ENCODE measurements around the gene NKIRAS2.
A peak's percentile ranks its signal among the peaks of the same experiment; 100 is the strongest.

NKIRAS2 gene

DNA sequence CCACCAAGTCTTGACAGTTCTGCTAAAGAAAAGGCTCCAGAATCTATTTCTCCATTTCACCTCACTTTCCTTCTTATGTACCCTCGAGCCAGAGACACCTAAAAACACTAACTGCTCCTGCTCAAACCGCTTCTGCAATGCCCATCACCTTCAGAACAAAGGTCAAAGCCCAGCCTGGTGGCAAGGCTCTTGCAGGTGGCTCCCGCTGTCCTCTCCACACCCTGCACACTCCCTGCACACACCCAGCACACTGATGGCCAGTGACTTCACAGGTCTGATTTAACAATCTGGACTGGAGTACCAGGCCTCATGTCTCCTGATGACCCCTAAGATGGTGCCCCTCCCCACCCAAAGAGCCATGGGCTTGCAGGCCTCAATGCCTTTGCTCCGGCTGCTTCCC lies 40.3 kb downstream of the NKIRAS2 start:
- no peak for DNase-seq (ENCODE audit: low spot score)
- TF ChIP-seq, protein P1, sequence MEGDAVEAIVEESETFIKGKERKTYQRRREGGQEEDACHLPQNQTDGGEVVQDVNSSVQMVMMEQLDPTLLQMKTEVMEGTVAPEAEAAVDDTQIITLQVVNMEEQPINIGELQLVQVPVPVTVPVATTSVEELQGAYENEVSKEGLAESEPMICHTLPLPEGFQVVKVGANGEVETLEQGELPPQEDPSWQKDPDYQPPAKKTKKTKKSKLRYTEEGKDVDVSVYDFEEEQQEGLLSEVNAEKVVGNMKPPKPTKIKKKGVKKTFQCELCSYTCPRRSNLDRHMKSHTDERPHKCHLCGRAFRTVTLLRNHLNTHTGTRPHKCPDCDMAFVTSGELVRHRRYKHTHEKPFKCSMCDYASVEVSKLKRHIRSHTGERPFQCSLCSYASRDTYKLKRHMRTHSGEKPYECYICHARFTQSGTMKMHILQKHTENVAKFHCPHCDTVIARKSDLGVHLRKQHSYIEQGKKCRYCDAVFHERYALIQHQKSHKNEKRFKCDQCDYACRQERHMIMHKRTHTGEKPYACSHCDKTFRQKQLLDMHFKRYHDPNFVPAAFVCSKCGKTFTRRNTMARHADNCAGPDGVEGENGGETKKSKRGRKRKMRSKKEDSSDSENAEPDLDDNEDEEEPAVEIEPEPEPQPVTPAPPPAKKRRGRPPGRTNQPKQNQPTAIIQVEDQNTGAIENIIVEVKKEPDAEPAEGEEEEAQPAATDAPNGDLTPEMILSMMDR (IDR thresholded peaks at IDR 0.05; ENCODE audit: borderline replicate concordance, control extremely low read depth, extremely low read depth, insufficient read depth, missing control alignments), result no peak
- in situ Hi-C loops (cut with MboI; ENCODE audit: low sequenced_read_pairs, unreplicated experiment), result no loop called here

DNA sequence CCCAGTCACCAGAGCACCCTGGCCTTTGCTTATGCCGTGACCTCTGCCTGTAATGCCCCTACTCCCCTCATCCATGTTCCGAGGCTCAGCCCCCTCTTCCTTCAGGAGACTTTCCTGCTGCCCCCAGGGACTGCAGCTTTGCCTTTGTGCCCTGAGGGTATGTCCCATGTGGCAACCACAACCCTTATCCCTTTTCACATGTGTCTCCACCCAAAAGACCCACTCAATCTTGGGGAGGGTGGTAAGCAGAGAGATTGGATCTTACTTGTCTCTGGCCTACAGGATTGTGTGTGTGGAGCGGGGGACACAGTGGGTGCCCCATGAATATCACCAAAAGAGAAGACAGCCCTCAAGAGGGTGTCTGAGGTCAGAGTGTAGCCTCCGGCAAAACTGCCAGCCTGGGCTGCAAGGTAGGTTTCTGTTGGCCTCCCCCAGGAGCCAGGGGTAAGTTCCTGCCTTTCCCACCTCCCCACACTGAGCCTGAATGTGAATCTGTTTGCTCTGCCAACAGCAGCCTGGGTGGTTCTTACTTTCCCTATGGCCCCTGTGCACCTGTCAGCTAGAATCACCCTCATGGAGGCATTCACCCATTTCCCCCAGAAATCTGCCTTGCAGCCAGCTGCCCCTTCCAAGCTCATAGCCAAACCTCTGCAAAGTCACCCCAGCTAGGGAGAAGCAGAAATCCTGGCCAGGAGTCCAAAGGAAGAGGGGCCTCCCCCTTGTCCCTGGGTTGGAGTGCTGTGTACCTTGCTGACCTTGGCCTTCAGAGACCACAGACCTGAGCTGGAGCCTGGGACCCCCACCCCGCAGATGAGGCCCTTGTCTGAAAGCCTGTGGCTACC lies 42.0 kb downstream of the NKIRAS2 start:
- TF ChIP-seq, protein P1 (IDR thresholded peaks at IDR 0.05; ENCODE audit: borderline replicate concordance, control extremely low read depth, extremely low read depth, insufficient read depth, missing control alignments), result no peak
- DNase-seq (ENCODE audit: low spot score), result no peak
- in situ Hi-C loops (cut with MboI; ENCODE audit: low sequenced_read_pairs, unreplicated experiment), result no loop called here

DNA sequence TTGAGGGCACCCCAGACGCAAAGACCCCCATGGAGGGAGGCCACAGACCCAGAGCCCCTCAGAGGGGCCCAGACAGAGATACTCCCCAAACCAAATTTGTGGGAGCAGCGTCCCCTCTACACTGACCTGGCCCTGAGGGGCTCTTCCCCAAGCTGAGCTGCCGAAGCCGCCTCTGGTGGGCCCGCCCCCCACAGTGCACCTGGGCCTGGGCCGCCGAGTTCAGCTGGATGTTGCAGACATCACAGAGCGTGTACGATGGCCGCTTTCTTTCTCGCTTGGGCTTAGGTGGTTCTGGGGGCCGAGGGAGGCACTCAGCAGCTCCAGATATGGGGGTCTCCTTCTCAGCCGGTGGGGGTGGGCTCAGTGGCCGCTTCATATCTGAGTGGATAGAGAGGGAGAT lies 42.8 kb downstream of the NKIRAS2 start:
- DNase-seq (ENCODE audit: low spot score), result no peak
- in situ Hi-C loops (cut with MboI; ENCODE audit: low sequenced_read_pairs, unreplicated experiment), result no loop called here
- TF ChIP-seq, protein P1 (IDR thresholded peaks at IDR 0.05; ENCODE audit: borderline replicate concordance, control extremely low read depth, extremely low read depth, insufficient read depth, missing control alignments), result no peak

DNA sequence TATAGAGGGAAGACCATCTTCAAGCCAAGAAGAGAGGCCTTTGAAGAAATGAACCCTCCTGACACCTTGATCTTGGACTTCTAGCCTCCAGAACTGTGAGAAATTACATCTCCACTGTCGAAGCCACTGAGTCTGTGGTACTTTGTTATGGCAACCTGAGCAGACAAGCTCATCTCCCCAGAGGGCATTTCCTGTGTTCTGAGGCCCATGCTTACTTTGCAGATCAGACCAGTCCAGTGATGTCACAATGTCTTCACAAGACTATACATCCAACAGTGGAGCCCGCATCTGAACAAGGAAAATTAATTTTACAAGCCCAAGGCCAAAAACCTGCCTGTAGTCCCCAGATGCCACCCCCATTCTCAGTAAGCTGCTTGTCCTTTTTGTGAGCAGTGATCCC lies 45.3 kb downstream of the NKIRAS2 start:
- TF ChIP-seq, protein P1 (IDR thresholded peaks at IDR 0.05; ENCODE audit: borderline replicate concordance, control extremely low read depth, extremely low read depth, insufficient read depth, missing control alignments), result no peak
- in situ Hi-C loops (cut with MboI; ENCODE audit: low sequenced_read_pairs, unreplicated experiment), result no loop called here

DNA sequence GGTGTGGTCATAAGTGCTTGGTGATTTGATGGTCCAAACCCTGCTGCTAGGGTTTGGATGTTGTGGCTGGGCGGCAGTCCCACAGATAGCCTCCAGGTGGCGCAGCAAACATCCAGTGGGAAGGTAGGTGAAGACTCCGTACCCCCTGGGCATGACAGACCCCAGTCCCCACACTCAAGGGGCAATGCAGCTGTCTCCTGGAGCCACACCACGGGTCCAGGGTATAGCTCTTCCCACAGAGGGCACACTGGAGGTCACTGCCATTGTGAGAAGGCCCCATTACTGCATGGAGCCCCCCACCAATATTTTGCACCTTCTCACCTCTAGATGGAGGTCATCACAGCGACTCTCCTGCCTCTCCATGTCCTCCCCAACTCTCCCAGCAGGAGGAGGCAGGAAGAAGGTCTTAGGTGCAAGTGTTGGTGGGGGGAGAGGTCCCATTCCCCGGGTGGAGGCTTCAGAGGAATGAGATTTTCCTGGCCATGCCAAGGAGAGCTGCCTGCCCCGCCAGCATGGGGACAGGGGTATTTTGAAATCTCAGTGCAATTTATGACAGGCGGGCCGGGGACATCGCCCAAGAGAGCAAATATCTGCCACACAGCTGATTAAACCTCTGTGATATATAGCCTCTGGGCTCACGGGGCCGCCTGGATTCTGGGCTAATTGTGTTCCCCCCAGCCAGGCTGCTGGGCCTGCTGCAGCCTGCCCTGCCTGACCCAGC lies 47.6 kb downstream of the NKIRAS2 start:
- peak; percentile 79 for DNase-seq (ENCODE audit: low spot score)
- in situ Hi-C loops (cut with MboI; ENCODE audit: low sequenced_read_pairs, unreplicated experiment), result no loop called here
- TF ChIP-seq, protein P1 (IDR thresholded peaks at IDR 0.05; ENCODE audit: borderline replicate concordance, control extremely low read depth, extremely low read depth, insufficient read depth, missing control alignments), result peak; percentile 88

More for the DNA sequence above, 45.3 kb downstream of the NKIRAS2 start:
- no peak for DNase-seq (ENCODE audit: low spot score)

DNA sequence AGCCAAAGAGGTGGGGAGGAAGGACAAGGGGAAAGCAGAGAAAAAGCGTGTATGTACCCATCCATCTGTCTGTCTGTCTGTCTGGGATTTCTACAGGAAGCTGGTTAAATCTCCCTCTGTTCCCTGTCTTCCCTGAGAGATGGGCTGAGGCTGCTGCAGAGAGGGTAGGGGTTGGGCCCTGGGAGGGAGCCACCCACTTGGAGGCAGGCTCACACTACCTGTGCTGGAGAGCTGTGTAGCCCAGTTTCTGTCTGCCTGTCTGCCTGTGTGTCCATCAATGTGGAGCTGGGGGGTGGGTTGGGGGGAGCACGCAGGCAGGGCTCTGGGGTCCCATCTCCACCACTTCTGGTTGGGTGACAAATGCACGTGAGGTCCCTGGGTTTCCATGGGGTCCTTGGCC lies 49.1 kb downstream of the NKIRAS2 start:
- TF ChIP-seq, protein P1 (IDR thresholded peaks at IDR 0.05; ENCODE audit: borderline replicate concordance, control extremely low read depth, extremely low read depth, insufficient read depth, missing control alignments), result no peak
- no peak for DNase-seq (ENCODE audit: low spot score)
- in situ Hi-C loops (cut with MboI; ENCODE audit: low sequenced_read_pairs, unreplicated experiment), result no loop called here

Data from GM13976 (cell line).